IPS-18a (cell line): ENCODE measurements around the gene MAP2K1.
"Not testable (repeated sequence)": the region's sequence is repeated elsewhere in the genome, so short reads cannot be mapped to it uniquely, and the experiment has no call there.

ENCODE experiments used
- H3K27ac ChIP-seq: one replicate; pipeline ENCODE4 v1.5.1; 2013; ENCODE audit warnings: low read length
- H3K27me3 ChIP-seq: one replicate; pipeline ENCODE4 v1.6.1; 2013; ENCODE audit warnings: mild to moderate bottlenecking, low read length; ENCODE audit not compliant: control insufficient read depth, insufficient read depth
- H3K36me3 ChIP-seq: one replicate; pipeline ENCODE4 v1.6.1; 2013; ENCODE audit warnings: low read depth, low read length; ENCODE audit not compliant: control insufficient read depth
- H3K4me1 ChIP-seq: one replicate; pipeline ENCODE4 v1.6.1; 2013; ENCODE audit warnings: low read depth, low read length; ENCODE audit not compliant: control insufficient read depth
- H3K4me3 ChIP-seq: one replicate; pipeline ENCODE4 v1.5.1; 2013; ENCODE audit warnings: low read length
- H3K9ac ChIP-seq: one replicate; pipeline ENCODE4 v1.6.1; 2013; ENCODE audit warnings: mild to moderate bottlenecking, low read length, moderate library complexity
- H3K9me3 ChIP-seq: one replicate; pipeline ENCODE4 v1.6.1; 2013; ENCODE audit warnings: low read depth, low read length; ENCODE audit not compliant: control insufficient read depth

Gene MAP2K1

DNA sequence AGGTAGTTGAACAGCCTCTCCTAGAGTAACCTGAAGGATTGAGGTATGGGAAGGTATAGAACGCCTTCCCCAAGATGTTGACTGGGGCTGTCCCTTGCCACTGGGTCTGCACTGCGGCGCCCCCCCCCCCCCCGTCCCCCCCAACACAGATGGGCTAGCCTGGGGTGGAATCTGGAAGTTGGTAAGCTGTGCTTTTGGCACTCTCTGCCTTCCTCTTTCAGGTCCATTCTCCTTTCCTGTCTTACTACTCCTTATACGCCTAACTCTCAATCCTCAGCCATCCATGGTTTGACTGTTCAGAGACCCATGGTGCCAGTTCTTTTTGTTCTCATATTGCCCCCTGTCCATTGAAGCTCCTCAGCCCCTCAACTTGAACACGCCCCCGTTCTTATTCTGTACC lies 42.8 kb downstream of the MAP2K1 start:
- no peaks in the 10 kb centered on the region for H3K9me3 ChIP-seq
- H3K9ac ChIP-seq, result no peak overlapping the region
- H3K4me3 ChIP-seq, result no peak overlapping the region
- H3K27me3 ChIP-seq, result no peaks in the 10 kb centered on the region
- no peak overlapping the region for H3K27ac ChIP-seq
- peaks cover 10% of the 10 kb centered on the region for H3K4me1 ChIP-seq
- H3K36me3 ChIP-seq, result no peaks in the 10 kb centered on the region

DNA sequence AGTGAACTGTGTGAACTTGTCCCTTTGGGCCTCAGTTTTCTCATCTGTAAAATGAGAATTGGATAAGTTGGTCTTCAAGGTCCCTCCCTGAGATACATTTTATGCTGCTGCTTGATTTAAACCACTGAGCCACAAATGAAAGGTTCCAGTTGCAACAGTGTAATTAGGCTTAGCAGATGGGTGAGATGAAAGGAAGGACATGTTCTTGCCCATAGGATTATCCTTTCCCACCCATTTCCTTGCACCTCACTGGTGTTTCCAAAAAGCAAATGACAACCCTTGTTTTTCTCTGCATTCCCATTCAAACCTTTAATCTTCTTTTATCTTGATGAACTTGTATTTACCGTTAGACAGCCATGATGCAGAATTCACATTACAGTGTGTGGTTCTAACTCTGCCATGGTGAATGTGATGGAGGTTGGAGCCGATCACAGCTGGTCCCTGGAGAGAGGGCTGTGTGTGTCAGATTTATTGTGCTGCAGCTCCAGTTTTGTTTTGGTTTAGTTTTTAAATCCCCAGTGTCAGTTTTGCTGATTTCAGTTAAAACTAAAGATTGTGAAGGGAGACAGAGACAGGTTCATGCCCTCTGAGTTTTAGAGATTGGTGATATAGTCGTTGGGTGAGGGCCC lies 44.0 kb downstream of the MAP2K1 start:
- no peaks in the 10 kb centered on the region for H3K9me3 ChIP-seq
- H3K27me3 ChIP-seq, result no peaks in the 10 kb centered on the region
- H3K4me3 ChIP-seq, result no peak overlapping the region
- H3K9ac ChIP-seq, result no peak overlapping the region
- H3K27ac ChIP-seq, result no peak overlapping the region
- peaks cover 4% of the 10 kb centered on the region for H3K36me3 ChIP-seq
- H3K4me1 ChIP-seq, result peaks cover 10% of the 10 kb centered on the region

DNA sequence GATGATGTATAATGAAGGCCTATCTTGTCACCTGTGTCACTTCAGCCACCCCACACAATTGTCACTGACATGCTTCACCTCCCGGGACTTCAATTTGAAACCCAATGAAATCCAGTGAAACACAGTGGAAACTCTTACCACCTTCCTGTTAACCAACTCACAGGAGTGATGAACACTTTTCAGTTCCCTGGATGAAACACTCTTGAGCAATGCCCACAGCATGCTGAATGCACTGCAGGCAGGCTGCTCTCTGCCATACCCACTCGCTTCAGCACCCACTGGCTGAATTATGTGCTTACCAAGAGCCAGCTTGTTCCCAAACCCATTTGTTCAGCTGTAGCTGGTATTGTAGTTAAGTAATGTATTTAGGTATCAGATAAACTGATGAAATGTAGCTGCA lies 47.0 kb downstream of the MAP2K1 start:
- no peaks in the 10 kb centered on the region for H3K9me3 ChIP-seq
- no peak overlapping the region for H3K27ac ChIP-seq
- H3K4me1 ChIP-seq, result peaks cover 5% of the 10 kb centered on the region
- no peak overlapping the region for H3K4me3 ChIP-seq
- peaks cover 29% of the 10 kb centered on the region for H3K36me3 ChIP-seq
- no peaks in the 10 kb centered on the region for H3K27me3 ChIP-seq
- no peak overlapping the region for H3K9ac ChIP-seq

DNA sequence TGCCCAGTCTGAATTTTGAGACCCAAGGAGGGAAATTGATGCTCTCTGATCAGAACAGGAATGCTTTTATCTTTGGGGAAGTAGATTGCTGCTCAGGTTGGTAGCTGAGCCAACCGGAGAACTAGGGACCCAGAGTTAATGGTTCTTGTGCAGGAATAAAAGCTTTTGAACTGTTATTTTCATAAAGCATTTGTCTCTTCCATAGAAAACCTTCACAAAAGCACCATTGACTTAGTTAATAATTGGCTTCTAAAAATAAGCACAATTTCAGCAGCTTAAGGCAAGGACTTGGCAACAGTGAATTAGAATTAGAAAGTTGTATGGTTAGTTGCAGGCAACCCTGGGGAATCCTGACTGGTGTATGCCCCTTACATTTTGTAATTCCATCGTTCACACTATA lies 53.8 kb downstream of the MAP2K1 start:
- H3K27ac ChIP-seq, result no peak overlapping the region
- peaks cover 57% of the 10 kb centered on the region for H3K36me3 ChIP-seq
- no peaks in the 10 kb centered on the region for H3K27me3 ChIP-seq
- H3K9ac ChIP-seq, result no peak overlapping the region
- H3K4me3 ChIP-seq, result no peak overlapping the region
- H3K9me3 ChIP-seq, result no peaks in the 10 kb centered on the region
- H3K4me1 ChIP-seq, result no peaks in the 10 kb centered on the region

DNA sequence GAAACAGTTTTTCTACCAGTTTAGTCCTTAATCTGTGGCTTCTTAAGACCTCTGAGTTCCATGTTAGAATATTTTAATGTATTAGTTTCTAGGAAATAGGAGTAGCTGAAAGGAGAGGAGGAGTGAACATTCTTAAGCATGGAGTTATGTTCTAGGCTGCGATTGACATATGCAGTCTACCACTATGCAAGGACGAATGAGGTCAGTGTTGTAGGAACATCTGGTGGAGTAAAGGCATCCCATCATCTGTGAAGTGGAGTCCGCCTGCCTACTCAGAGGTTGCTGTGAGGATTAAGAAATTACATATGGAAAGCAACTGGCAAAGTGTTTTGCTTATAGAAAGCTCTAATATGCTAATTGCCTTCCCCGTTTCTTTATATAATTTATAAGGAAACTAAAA lies 65.7 kb downstream of the MAP2K1 start:
- no peak overlapping the region for H3K27ac ChIP-seq
- H3K4me1 ChIP-seq, result no peaks in the 10 kb centered on the region
- no peaks in the 10 kb centered on the region for H3K9me3 ChIP-seq
- no peaks in the 10 kb centered on the region for H3K36me3 ChIP-seq
- H3K9ac ChIP-seq, result no peak overlapping the region
- H3K4me3 ChIP-seq, result no peak overlapping the region
- no peaks in the 10 kb centered on the region for H3K27me3 ChIP-seq

DNA sequence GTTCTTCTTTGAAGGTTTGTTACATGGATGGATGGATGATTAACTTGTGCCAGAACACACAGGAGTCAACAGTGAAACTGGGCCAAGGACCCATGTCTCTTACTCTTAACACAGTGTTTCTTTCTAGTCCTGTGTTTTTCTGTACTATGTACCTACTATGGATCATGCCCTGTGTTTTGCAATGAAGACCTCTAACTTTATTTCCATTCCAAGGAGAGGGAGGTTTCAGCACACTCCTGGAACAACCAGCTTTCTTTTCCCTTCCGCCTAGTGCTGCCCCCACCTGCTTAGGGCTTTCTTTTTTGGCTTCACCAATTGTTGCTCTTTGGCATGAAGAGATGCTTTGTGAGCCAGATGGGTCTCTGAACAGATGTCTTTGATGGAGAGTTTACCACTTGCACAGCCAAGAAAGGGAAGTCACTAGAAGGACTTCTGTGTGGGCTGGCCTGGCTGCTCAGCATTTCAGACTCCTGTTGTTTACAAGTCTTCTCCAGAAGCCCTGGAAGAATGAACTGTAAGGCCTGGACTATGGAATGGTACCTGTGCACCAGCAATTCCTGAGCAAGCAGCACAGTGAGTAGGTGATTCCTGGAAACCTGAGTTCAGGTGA lies 66.4 kb downstream of the MAP2K1 start:
- no peak overlapping the region for H3K27ac ChIP-seq
- no peaks in the 10 kb centered on the region for H3K9me3 ChIP-seq

DNA sequence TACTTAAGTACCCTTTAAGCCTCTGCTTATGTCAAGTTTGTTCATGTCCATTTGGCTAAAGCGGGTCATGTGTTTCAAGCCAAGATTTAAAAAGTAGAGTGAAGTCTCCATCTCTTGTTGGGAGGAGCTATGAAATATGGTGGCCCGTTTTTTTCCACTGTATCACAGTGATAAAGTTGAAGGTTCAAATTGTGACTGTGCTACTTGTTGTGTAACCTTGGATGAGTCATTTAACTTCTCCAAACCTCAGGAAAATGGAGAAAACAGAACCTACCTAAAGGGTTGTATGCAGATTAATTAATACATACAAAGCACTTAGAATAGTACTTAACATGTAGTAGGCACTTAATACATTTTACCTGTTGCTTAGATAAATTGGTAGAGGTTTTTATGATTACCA lies 67.4 kb downstream of the MAP2K1 start:
- H3K4me1 ChIP-seq, result peaks cover 5% of the 10 kb centered on the region
- no peak overlapping the region for H3K4me3 ChIP-seq
- H3K27ac ChIP-seq, result no peak overlapping the region
- no peaks in the 10 kb centered on the region for H3K36me3 ChIP-seq
- no peaks in the 10 kb centered on the region for H3K9me3 ChIP-seq
- no peaks in the 10 kb centered on the region for H3K27me3 ChIP-seq
- H3K9ac ChIP-seq, result no peak overlapping the region

More for the DNA sequence above, 66.4 kb downstream of the MAP2K1 start:
- H3K4me1 ChIP-seq, result peaks cover 3% of the 10 kb centered on the region
- no peaks in the 10 kb centered on the region for H3K36me3 ChIP-seq
- H3K27me3 ChIP-seq, result no peaks in the 10 kb centered on the region
- no peak overlapping the region for H3K4me3 ChIP-seq
- no peak overlapping the region for H3K9ac ChIP-seq

DNA sequence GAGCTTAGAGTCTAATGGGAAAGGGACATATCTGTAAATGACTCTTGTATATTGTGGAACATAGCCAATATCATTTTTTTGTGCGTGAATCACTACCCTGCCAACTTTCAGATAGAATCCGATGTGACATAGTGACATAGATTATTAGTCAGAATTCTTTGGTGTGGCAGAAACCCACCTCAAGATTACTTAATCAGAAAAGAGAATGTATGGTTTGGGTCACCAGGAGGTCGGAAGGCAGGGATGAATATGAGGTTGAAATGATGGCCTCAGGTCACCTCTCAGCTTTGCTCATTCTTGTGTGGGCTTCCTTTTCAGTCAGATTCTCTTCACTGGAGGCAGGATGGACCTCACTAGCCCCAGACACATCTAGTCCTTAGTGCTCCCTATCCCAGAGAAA lies 69.5 kb downstream of the MAP2K1 start:
- H3K9ac ChIP-seq, result no peak overlapping the region
- peaks cover 5% of the 10 kb centered on the region for H3K4me1 ChIP-seq
- H3K27ac ChIP-seq, result no peak overlapping the region
- H3K4me3 ChIP-seq, result no peak overlapping the region
- no peaks in the 10 kb centered on the region for H3K27me3 ChIP-seq
- no peaks in the 10 kb centered on the region for H3K9me3 ChIP-seq
- H3K36me3 ChIP-seq, result no peaks in the 10 kb centered on the region

DNA sequence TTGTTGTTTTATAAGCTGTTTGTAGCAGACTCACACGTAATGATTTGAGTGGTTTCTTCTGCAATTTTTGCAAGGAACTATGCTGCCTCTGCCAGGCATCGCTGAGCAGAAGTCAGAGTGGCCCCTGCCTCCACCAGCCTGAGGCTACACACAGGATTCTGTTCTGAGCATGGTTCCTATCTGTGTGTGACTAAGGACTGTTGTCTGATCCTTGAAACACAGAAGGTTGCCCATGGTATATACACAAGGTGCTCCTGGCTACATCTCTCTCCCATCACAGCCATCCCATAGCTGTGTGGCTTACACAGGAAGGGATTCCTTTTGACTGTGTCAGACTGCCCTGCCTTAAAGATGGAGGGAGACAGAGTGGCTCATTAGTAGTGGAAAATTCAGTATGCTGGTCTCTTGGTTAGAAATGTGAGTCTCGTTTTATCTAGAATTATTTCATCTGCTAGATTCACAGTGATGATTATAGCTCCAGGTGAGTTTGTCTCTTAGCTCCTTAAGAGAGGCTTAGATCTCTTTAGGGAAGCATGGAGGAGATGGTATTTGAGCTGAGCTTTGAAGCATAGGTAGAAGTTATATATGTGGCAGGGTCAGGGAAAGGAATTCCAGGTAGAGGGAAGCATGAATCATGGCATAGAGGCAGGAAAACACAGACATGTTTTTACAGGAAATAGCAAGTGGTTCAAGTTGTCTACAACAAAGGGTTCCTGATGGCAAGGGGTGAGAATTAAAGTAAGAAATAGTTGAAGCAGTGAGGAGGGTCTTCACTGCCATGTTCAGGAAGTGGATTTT lies 73.3 kb downstream of the MAP2K1 start:
- Histone ChIP-seq H3K27me3 (no peaks in the 10 kb centered on the region), H3K9ac (no peak overlapping the region), H3K4me1 (peaks cover 25% of the 10 kb centered on the region), H3K36me3 (no peaks in the 10 kb centered on the region), H3K9me3 (no peaks in the 10 kb centered on the region), H3K27ac (no peak overlapping the region), H3K4me3 (no peak overlapping the region)

DNA sequence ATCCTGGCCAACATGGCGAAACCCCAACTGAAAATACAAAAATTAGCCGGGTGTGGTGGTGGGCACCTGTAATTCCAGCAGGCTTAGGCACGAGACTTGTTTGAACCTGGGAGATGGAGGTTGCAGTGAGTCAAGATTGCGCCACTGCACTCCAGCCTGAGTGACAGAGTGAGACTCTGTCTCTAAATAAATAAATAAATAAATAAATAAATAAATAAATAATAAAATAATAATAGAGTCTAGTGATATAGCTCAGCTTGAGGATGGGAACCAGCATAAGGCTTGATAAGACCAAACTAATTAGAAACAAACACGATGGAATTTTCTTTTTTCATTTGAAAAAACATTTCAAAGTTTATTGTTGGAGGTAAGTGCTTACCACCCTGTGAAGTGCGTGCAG lies 74.6 kb downstream of the MAP2K1 start:
- H3K36me3 ChIP-seq, H3K9me3 ChIP-seq, H3K27ac ChIP-seq: not testable (repeated sequence)

DNA sequence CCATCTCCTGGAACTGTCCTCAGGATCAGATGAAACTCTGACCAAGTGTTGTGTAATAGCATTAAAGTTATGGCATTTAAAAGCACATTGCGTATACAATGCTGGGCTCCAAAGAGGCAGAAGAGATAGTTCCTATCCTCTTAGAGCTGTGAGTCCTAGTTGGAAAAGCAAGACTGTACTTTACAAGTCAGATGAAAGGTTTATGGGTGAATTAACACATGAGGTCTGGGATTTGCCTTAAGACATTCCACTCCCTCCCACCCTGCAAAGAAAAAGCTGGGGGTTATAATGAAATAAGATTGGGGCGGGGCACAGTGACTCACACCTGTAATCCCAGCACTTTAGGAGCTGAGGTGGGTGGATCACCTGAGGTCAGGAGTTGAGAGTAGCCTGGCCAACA lies 75.2 kb downstream of the MAP2K1 start:
- H3K9ac ChIP-seq, result no peak overlapping the region
- H3K4me3 ChIP-seq, result no peak overlapping the region
- no peaks in the 10 kb centered on the region for H3K36me3 ChIP-seq
- H3K27me3 ChIP-seq, result no peaks in the 10 kb centered on the region
- no peak overlapping the region for H3K27ac ChIP-seq
- no peaks in the 10 kb centered on the region for H3K9me3 ChIP-seq
- peaks cover 25% of the 10 kb centered on the region for H3K4me1 ChIP-seq

More for the DNA sequence above, 74.6 kb downstream of the MAP2K1 start:
- not testable (repeated sequence) for H3K27me3 ChIP-seq, H3K4me3 ChIP-seq, H3K9ac ChIP-seq
- peaks cover 25% of the 10 kb centered on the region for H3K4me1 ChIP-seq
